ENCODE data around the gene DNAJC3.

- TF ChIP-seq POLR2A (IDR thresholded peaks at IDR 0.05) (no peak), CTCF (IDR thresholded peaks at IDR 0.05 in 4 of 5, conservative IDR thresholded peaks at IDR 0.05 in 1 of 5) (no peak)
Measured at GRCh38 chr13:95763601-95764000, 86.7 kb downstream of the DNAJC3 start.

Measured in gastrocnemius medialis (tissue), 4 donors.